IPS DF 19.7 (cell line): Measurements from ENCODE around the gene UCK2.

Experiments
- DNase-seq: peaks from one replicate; pipeline ENCODE4 v3.0.0-alpha.2; 2013; ENCODE audit warnings: low read depth, low spot score

UCK2 gene

GRCh38 chr1:165900576-165901380 is 73.4 kb downstream of the UCK2 start:
- no peak for DNase-seq

GRCh38 chr1:165902565-165902964 is 75.2 kb downstream of the UCK2 start:
- no peak for DNase-seq

- DNase-seq: no peak
These were observed 76.3 kb downstream of the UCK2 start for GRCh38 chr1:165903672-165904071.

GRCh38 chr1:165904948-165905347 is 77.5 kb downstream of the UCK2 start:
- no peak for DNase-seq

DNA sequence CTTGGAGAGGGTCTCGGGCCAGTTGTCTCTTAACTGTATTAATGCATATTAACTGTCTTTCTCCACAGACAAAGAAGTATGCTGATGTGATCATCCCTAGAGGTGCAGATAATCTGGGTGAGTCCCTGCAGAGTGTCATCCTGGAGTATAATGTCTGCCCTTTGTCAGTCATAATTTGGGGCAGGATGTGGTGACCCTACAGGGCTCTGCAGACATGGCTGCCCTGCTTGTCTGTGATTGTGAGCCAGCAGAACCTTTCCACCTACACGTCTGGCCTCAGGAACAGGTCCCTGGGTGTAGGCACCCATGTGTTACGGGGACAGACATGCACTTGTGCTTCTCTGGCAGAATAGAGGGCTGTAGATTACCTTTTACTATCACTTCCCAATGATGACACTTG is 78.4 kb downstream of the UCK2 start:
- no peak for DNase-seq

- DNase-seq: no peak
These were observed 79.9 kb downstream of the UCK2 start for GRCh38 chr1:165907256-165907857.

DNA sequence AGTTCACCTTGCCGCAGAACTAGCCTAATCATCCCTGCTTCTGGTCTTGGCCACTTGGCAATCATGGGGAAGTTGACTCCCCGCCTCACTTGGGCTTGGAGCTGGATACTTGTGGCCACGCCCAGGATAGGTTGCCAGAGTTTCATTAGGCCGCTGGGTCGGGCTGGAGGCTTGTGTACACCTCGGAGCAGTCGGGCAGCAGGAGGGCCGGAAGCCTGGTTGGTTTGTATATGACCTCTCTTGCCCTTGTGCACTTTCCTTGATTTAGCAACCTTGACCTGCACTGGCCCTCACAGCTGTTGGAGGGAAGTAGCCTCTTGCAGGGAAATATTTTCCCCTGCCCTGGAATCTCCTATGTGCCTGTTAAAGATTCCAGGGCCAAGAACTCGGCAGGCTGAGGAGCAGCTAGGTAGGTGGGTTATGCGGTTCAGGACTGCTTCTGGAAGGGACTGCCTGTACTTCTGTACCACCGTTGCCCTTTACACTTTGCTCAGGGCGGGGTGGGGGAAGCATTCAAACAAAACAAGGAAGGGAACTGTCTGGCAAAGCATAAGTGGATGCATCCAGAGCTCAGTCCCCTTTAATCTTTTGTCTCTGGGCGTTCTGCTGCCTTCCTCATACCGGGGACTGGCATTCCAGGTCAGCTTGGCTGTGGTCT is 83.5 kb downstream of the UCK2 start:
- no peak for DNase-seq

- DNase-seq: no peak
These were observed 84.3 kb downstream of the UCK2 start for GRCh38 chr1:165911609-165912281.

GRCh38 chr1:165912638-165913037 is 85.2 kb downstream of the UCK2 start:
- no peak for DNase-seq

DNA sequence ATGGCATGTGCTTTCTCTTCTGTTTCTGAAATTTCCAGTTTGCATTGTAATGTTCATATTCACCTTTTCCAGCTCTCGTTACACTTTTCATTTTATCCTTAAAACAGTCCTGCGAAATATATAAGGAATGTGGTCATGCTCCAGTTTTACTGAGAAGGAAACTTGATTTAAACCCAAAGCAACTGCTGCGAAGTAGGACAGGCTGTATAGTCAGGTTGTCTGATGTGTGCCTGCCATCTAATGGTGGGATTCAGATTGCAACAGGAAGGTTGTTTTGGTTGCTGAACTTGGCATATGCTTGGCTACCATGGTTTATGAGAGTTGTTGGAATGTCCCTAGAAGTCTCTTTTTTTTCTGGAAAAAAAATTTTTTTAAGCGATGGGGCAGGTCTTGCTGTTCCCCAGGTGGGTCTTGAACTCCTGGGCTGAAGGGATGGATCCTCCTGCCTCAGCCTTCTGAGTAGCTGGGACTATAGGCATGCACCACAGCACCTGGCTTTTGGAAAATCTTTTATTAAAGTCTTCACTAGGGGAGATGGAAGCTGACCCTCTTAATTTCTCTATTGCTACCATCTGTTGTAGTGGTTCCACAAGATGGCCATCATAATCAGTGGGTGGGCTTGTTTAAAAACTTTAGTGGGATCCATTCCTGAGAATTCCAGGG is 86.9 kb downstream of the UCK2 start:
- peak; percentile 38 for DNase-seq

DNA sequence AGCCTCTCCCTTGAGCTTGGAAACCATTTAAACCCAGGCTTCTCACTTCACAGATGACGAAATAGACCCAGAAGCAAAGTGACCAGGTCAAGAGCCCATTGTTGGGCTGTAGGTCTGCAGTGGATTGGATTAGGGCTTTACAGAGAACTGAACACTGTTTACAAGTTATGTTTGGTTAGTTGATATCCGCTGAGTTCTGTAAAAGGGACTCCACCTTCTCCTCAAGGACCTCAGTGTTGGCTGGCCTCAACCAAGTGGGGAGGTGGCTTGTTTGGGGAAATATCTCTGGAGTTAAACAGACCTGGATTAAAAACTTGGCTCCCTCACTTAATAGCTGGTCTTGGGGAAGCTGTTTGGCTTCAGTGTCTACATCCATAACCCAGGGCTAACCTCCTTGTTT is 88.1 kb downstream of the UCK2 start:
- DNase-seq: no peak

DNA sequence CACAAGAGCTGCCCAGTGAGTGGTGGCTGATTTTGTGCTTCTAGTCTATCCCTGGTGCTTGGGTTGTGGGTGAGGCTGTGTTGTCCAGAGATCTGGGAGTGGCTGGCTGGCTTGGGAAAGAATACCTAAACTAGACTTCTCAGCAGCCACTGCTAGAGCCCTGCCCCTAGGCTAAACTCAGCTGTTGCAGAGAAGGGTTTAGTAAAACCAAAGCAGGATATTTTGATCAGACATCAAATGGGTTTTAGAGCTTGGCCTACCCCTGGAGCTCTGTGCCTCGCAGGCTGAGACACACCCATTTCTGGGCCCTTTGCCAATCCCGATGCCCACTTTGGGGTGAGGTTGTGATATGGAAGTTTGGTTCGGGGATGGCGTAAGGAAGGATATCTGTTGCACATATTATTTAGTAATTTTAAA is 88.5 kb downstream of the UCK2 start:
- no peak for DNase-seq

DNA sequence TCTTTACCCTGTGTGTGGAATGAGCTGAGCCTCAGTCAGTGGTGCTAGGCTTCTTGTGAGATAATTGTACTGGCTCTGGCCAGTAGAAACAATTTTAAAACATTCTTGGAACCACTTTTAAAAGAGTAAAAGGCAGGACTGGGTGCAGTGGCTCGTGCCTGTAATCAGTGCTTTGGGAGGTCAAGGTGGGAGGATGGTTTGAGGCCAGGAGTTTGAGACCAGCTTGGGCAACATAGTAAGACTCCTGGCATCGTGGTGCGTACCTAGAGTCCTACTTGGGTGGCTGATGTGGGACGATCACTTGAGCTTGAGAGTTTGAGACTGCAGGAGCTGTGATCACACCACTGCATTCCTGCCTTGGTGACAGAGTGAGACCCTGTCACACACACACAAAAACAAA is 89.8 kb downstream of the UCK2 start:
- DNase-seq: no peak

DNA sequence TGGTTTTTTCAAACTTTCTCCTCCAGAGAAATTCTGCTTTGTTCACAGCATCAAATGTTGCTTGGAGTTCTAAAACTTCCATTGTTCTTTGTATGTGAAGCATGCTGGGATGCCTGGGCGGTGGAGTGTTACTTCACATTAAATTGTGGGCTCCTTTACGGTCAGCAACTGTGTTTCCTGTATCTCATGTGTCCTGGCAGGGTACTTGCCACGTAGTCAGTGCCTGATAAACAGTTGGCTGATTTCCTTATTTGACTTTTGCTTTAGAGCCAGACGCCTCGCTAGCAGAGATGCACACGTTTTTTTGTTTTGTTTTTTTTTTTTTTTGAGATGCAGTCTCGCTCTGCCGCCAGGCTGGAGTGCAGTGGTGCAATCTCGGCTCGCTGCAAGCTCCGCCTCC is 96.7 kb downstream of the UCK2 start:
- no peak for DNase-seq

GRCh38 chr1:165925498-165926079 is 98.2 kb downstream of the UCK2 start:
- DNase-seq: no peak

DNA sequence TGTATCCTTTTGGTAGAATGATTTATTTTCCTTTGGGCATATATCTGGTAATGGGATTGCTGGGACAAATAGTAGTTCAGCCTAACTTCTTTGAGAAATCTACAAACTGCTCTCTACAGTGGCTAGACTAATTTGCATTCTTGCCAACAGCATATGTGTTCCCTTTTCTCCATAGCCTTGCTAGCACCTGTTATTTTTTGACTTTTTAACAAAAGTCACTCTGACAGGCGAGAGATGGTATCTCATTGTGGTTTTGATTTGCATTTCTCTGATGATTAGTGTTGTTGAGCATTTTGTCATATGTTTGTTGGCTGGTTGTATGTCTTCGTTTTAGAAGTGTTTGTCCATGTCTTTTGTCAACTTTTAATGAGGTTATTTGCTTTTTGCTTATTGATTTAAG is 99.8 kb downstream of the UCK2 start:
- DNase-seq: no peak

- DNase-seq: no peak
These were observed 100.8 kb downstream of the UCK2 start for GRCh38 chr1:165928075-165928731.

DNA sequence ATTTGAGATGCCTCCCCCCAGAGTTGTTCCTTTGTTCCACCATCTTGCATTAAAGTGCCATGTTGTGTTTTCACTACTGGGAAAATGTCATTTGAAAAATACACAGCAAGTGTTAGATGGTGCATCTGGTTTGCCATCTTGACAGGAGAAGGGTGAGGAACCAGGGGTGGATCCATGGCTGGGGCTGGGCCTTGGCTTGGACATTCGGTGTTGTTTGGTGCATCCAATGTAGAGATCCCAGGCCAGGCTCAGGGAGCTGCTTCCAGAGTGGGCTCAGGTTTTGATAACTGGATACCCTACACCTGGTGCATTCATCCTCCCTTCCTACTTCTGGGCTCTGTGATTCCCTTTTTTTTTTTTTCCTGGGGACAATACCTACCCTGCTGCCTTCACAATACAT is 103.5 kb downstream of the UCK2 start:
- DNase-seq: no peak

DNA sequence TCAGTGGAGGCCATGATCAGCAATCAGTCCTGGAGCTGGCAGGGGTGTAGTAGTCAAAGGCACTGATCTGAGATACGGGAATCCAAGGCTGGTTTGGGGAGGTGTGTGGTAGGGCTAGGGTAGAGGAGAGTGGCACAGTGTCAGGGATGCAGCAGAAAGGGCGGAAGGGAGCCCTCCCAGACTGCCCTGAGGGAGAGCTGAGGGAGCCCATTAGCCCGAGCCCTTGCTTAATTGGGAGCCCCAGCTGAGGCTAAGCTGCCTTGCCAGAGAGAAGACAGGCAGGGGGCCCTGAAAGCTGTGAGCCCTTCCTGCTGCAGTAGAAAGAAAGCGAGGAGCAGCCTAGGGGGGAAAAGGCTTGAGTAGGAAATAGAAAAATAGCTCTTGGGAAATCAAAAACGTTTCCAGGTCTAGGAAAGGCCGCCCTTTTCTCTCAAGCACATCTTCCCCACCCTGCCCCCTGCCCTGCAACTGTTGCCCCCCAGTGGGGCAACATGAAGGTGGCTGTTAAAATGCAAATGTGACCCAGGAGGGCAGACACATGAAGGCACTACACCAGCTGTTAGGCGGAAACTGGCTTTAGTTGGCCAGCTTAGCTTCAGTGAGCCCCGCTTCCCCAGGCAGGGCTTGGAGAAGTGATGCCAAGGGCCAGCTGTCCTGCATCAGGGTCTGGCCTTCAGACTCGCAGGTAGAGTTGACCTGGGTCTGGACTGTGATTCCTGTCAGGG is 106.2 kb downstream of the UCK2 start:
- no peak for DNase-seq

- no peak for DNase-seq
These were observed 109.1 kb downstream of the UCK2 start for GRCh38 chr1:165936542-165936941.
